Measurements from ENCODE around the gene SLC22A31. TPM values are rescaled to one million over a fixed set of nuclear protein-coding genes. Genes with fewer than 3 reads are reported as not detected.

SLC22A31 gene
- total and polyA plus RNA-seq, 8 donors = 0.70 to 283 (median 1.8) TPM

- intact Hi-C loops (cut with DNase I) = no loop called here
- DNase-seq (peak in 1 of 4 donors; percentile 68), ATAC-seq (no peak)
- no peak for TF ChIP-seq CTCF (IDR thresholded peaks at IDR 0.05)
- Histone ChIP-seq H3K36me3 (peaks cover 0 to 13% of the 10 kb centered on the region in 2 donors), H3K4me1 (peaks cover 0 to 26% of the 10 kb centered on the region in 2 donors), H3K4me3 (peak overlapping the region; percentile 3 to 51), H3K27me3 (peaks cover 19 to 76% of the 10 kb centered on the region in 2 donors), H3K9me3 (no peaks in the 10 kb centered on the region), H3K27ac (peak overlapping the region; percentile 33 to 41)
Observed at GRCh38 chr16:89199241-89200123, 855 bp downstream of the SLC22A31 start.

GRCh38 chr16:89198417-89199240 lies 1.7 kb downstream of the SLC22A31 start:
- ATAC-seq = no peak
- H3K36me3 ChIP-seq = peaks cover 0 to 13% of the 10 kb centered on the region in 2 donors
- intact Hi-C loops (cut with DNase I) = no loop called here
- no peaks in the 10 kb centered on the region for H3K9me3 ChIP-seq
- no peak overlapping the region for H3K4me3 ChIP-seq
- no peak overlapping the region for H3K27ac ChIP-seq
- H3K4me1 ChIP-seq = peaks cover 0 to 26% of the 10 kb centered on the region in 2 donors
- TF ChIP-seq CTCF (IDR thresholded peaks at IDR 0.05) = no peak
- DNase-seq = peak in 1 of 4 donors; percentile 76
- H3K27me3 ChIP-seq = peaks cover 19 to 75% of the 10 kb centered on the region in 2 donors

- Histone ChIP-seq H3K4me1 (peaks cover 0 to 26% of the 10 kb centered on the region in 2 donors), H3K27ac (no peak overlapping the region), H3K4me3 (no peak overlapping the region), H3K27me3 (peaks cover 19 to 69% of the 10 kb centered on the region in 2 donors), H3K36me3 (peaks cover 0 to 13% of the 10 kb centered on the region in 2 donors), H3K9me3 (no peaks in the 10 kb centered on the region)
- ATAC-seq (no peak), DNase-seq (peak in 1 of 4 donors; percentile 78)
- no peak for TF ChIP-seq CTCF (IDR thresholded peaks at IDR 0.05)
- intact Hi-C loops (cut with DNase I) = no loop called here
Observed at GRCh38 chr16:89197633-89198416, 2.5 kb downstream of the SLC22A31 start.

- peaks cover 0 to 13% of the 10 kb centered on the region in 2 donors for H3K36me3 ChIP-seq
- peak in 1 of 4 donors; percentile 57 for DNase-seq
- peaks cover 0 to 28% of the 10 kb centered on the region in 2 donors for H3K4me1 ChIP-seq
- intact Hi-C loops (cut with DNase I) = no loop called here
- H3K27ac ChIP-seq = no peak overlapping the region
- no peaks in the 10 kb centered on the region for H3K9me3 ChIP-seq
- H3K27me3 ChIP-seq = peaks cover 19 to 64% of the 10 kb centered on the region in 2 donors
- H3K4me3 ChIP-seq = no peak overlapping the region
- no peak for ATAC-seq
- no peak for TF ChIP-seq CTCF (IDR thresholded peaks at IDR 0.05)
Observed at GRCh38 chr16:89197033-89197632, 3.2 kb downstream of the SLC22A31 start.
